ENCODE measurements around the gene FAM50B. TPM values are rescaled to one million over a fixed set of nuclear protein-coding genes. Genes with fewer than 3 reads are reported as not detected.

Gene FAM50B
- total and polyA plus RNA-seq, 2 of the 13 experiments (the other 11 are each of a cell fraction or from before 2014, with no cell fraction given) = 0.05 TPM; not detected in 1

GRCh38 chr6:3841711-3842565 is 7.2 kb upstream of the FAM50B start (continued):
- no peak for TF ChIP-seq ZNF512B (CRISPR knock-in tag; IDR thresholded peaks at IDR 0.05; ENCODE audit: borderline replicate concordance)
- TF ChIP-seq MTERF4 (CRISPR knock-in tag; IDR thresholded peaks at IDR 0.05) = no peak
- no peak for TF ChIP-seq MAZ (IDR thresholded peaks at IDR 0.05; ENCODE audit: borderline replicate concordance, low read depth, low read length)
- TF ChIP-seq MAZ (CRISPR knock-in tag; IDR thresholded peaks at IDR 0.05; ENCODE audit: low read depth) = 0 out of 2 replicates have a peak, but pooled peaks have one; percentile 36
- TF ChIP-seq, protein P1, sequence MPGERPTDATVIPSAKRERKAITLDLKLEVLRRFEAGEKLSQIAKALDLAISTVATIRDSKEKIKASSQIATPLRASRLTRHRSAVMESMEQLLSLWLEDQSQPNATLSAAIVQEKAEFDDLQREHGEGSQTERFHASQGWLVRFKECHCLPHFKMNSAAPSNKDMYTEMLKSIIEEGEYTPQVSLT (CRISPR knock-in tag; IDR thresholded peaks at IDR 0.05; ENCODE audit: borderline replicate concordance, low read depth) = no peak
- no peak for TF ChIP-seq ZNF552 (CRISPR knock-in tag; IDR thresholded peaks at IDR 0.05; ENCODE audit: borderline replicate concordance)
- no peak for TF ChIP-seq CEBPB (IDR thresholded peaks at IDR 0.05; ENCODE audit: borderline replicate concordance, low read depth, low read length)
- TF ChIP-seq RAD51 (IDR thresholded peaks at IDR 0.05; ENCODE audit: borderline replicate concordance) = no peak
- peak; percentile 95 for TF ChIP-seq ZNF687 (CRISPR knock-in tag; IDR thresholded peaks at IDR 0.05)
- no peak for TF ChIP-seq PRMT3 (CRISPR knock-in tag; IDR thresholded peaks at IDR 0.05; ENCODE audit: borderline replicate concordance, low read depth)
- no peak for TF ChIP-seq PAF1 (CRISPR knock-in tag; IDR thresholded peaks at IDR 0.05)
- TF ChIP-seq, protein P2, sequence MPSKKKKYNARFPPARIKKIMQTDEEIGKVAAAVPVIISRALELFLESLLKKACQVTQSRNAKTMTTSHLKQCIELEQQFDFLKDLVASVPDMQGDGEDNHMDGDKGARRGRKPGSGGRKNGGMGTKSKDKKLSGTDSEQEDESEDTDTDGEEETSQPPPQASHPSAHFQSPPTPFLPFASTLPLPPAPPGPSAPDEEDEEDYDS (CRISPR knock-in tag; IDR thresholded peaks at IDR 0.05) = no peak
- TF ChIP-seq HMG20B (CRISPR knock-in tag; conservative IDR thresholded peaks at IDR 0.05) = no peak
- TF ChIP-seq ZNF879 (CRISPR knock-in tag; IDR thresholded peaks at IDR 0.05) = no peak; the same call in 1 of the 2 replicates
- no peak for TF ChIP-seq ZNF589 (CRISPR knock-in tag; conservative IDR thresholded peaks at IDR 0.05)
- TF ChIP-seq ZNF562 (CRISPR knock-in tag; IDR thresholded peaks at IDR 0.05; ENCODE audit: borderline replicate concordance) = no peak
- TF ChIP-seq ZFY (CRISPR knock-in tag; IDR thresholded peaks at IDR 0.05) = no peak
- peak; percentile 89 for TF ChIP-seq RARA (CRISPR knock-in tag; IDR thresholded peaks at IDR 0.05)
- no peak for TF ChIP-seq ZNF547 (CRISPR knock-in tag; IDR thresholded peaks at IDR 0.05)
- TF ChIP-seq CBFB (CRISPR knock-in tag; IDR thresholded peaks at IDR 0.05) = no peak

Measured in HepG2 (cell line).